Epithelial cell of esophagus (primary cell): ENCODE results near the gene CTRL.

ENCODE experiments used
- DNase-seq: peaks from one replicate; pipeline ENCODE4 v3.0.0; 2010; ENCODE audit warnings: low read depth
- H3K4me3 ChIP-seq: 2 replicates; pipeline ENCODE4 v1.5.1; 2011; ENCODE audit warnings: mild to moderate bottlenecking, low read length, control low read depth
- TF ChIP-seq, protein P1 (sequence below): IDR thresholded peaks from 2 replicates; pipeline ENCODE4 v1.5.1; 2011; ENCODE audit warnings: low read depth, mild to moderate bottlenecking, low read length, control low read depth, inconsistent platforms; ENCODE audit not compliant: insufficient read depth; ENCODE audit errors: missing control alignments

The CTRL gene

GRCh38 chr16:67965668-67966548, 34.2 kb upstream of the CTRL start:
- peak; percentile 72 for DNase-seq
- TF ChIP-seq, protein P1, sequence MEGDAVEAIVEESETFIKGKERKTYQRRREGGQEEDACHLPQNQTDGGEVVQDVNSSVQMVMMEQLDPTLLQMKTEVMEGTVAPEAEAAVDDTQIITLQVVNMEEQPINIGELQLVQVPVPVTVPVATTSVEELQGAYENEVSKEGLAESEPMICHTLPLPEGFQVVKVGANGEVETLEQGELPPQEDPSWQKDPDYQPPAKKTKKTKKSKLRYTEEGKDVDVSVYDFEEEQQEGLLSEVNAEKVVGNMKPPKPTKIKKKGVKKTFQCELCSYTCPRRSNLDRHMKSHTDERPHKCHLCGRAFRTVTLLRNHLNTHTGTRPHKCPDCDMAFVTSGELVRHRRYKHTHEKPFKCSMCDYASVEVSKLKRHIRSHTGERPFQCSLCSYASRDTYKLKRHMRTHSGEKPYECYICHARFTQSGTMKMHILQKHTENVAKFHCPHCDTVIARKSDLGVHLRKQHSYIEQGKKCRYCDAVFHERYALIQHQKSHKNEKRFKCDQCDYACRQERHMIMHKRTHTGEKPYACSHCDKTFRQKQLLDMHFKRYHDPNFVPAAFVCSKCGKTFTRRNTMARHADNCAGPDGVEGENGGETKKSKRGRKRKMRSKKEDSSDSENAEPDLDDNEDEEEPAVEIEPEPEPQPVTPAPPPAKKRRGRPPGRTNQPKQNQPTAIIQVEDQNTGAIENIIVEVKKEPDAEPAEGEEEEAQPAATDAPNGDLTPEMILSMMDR = no peak
- H3K4me3 ChIP-seq = peak overlapping the region; percentile 82

DNA sequence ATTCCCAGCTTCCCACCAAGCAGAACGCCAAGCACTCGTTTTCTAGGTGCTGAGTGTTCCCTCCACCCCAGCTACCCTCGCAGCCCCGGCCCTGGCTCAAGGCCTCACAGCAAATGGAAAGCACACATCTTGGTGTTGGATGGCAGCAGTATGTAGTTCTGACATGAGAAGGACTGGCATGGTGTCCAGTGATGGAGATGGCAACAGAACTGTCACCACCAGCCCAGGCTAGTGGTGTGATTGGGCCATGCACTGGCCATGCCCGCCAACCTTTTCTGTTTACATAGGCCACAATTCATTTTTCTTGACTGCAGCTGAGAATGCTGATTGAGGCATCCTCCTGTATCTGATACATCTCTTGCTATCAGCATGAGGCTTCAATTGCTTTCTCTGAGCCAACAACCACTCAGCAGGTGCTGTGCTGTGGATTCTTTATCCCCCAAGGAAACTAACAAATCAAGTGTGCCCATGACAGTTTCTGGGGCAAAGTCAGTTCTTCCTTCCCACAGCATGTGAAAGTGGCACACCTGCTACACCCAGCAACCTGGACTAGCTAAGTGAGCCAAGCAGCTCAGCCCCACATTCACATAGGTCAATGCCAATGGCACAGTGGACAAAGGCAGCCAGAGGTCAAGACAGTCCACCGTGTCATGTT, 32.9 kb upstream of the CTRL start:
- TF ChIP-seq, protein P1 = no peak
- H3K4me3 ChIP-seq = no peak overlapping the region
- no peak for DNase-seq

- TF ChIP-seq, protein P1 = no peak
- H3K4me3 ChIP-seq = no peak overlapping the region
- no peak for DNase-seq
These were observed 32.1 kb upstream of the CTRL start for GRCh38 chr16:67963662-67964321.

- DNase-seq = no peak
- TF ChIP-seq, protein P1 = no peak
- no peak overlapping the region for H3K4me3 ChIP-seq
These were observed 31.6 kb upstream of the CTRL start for GRCh38 chr16:67963292-67963661.

DNA sequence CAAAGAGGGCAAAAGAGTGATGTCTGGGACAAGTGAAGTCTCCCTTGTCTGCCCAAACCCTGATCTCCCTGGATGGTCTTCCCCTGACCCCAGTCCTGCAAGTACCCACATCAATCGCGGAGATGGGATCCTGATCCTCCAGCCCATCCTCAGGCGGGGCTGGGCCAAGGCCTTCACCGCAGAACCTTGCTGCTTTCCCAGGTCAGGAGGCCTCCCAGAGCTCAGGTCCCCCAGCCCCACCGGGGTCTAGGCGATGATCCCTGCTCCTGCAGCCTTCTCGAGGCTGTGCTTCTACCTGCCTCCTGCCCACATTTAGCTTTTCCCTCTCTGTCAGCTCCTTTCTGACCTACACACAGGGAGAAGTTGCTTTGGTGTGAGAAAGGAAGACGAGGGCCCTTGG, 30.5 kb upstream of the CTRL start:
- H3K4me3 ChIP-seq = no peak overlapping the region
- TF ChIP-seq, protein P1 = no peak
- DNase-seq = no peak

GRCh38 chr16:67961551-67961957, 29.9 kb upstream of the CTRL start:
- no peak overlapping the region for H3K4me3 ChIP-seq
- peak; percentile 99 for DNase-seq
- TF ChIP-seq, protein P1 = no peak
